Epithelial cell of proximal tubule (primary cell): ENCODE results near the gene RXFP1. TPM values are rescaled to one million over a fixed set of nuclear protein-coding genes. Genes with fewer than 3 reads are reported as not detected.

Source experiments
- DNase-seq: peaks from one replicate; pipeline ENCODE4 v3.0.0-alpha.2; 2011; ENCODE audit warnings: low read depth
- H3K4me3 ChIP-seq: 2 replicates; pipeline ENCODE4 v1.5.1; 2011; ENCODE audit warnings: low read depth, mild to moderate bottlenecking, low read length
- CTCF ChIP-seq: conservative IDR thresholded peaks from 2 replicates; pipeline ENCODE4 v1.5.1; 2012; ENCODE audit warnings: low read depth, mild to moderate bottlenecking, low read length
- total RNA-seq: library from RNA; depleted of rRNA; stranded (reverse); fragments of >200 nt; gene quantifications from 2 replicates; pipeline ENCODE4 v1.2.3, GENCODE V29; 2015

Gene RXFP1
- not detected in 2 replicates for total RNA-seq

- no peak for DNase-seq
- H3K4me3 ChIP-seq = no peak within 1 kb of the TSS
- TF ChIP-seq CTCF = no peak
Measured at GRCh38 chr4:158521484-158522088, at the start of gene RXFP1. Gene RXFP1 (plus strand): TSS chr4:158521882. CDS start chr4:158521977, 95 bp downstream.

GRCh38 chr4:158481811-158482210, 39.9 kb upstream of the RXFP1 start:
- DNase-seq = no peak
- TF ChIP-seq CTCF = no peak
- no peak overlapping the region for H3K4me3 ChIP-seq

- no peak for DNase-seq
- no peak for TF ChIP-seq CTCF
- no peak overlapping the region for H3K4me3 ChIP-seq
Measured at GRCh38 chr4:158484173-158484885, 37.4 kb upstream of the RXFP1 start.

- H3K4me3 ChIP-seq = no peak overlapping the region
- no peak for TF ChIP-seq CTCF
- no peak for DNase-seq
Measured at GRCh38 chr4:158490629-158491028, 31.1 kb upstream of the RXFP1 start.

DNA sequence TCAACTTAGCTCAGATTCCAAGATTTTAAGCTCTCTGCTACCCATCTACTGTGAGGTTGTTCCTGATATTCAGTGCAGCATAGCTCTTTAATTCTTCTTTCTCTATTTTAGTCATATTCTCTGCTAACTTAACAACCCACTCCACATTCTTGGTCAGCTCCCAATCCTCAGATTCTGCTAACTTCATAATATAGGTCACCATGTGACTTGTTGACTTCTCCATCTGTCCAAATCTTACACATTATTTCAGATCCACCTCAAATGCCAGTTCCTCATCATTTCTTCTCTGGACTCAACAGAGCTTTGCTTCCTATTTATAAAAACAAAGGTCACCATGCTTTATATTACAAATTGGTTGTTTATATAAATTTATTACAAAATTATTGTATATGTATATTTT, 29.3 kb upstream of the RXFP1 start:
- DNase-seq = no peak
- no peak overlapping the region for H3K4me3 ChIP-seq
- no peak for TF ChIP-seq CTCF

DNA sequence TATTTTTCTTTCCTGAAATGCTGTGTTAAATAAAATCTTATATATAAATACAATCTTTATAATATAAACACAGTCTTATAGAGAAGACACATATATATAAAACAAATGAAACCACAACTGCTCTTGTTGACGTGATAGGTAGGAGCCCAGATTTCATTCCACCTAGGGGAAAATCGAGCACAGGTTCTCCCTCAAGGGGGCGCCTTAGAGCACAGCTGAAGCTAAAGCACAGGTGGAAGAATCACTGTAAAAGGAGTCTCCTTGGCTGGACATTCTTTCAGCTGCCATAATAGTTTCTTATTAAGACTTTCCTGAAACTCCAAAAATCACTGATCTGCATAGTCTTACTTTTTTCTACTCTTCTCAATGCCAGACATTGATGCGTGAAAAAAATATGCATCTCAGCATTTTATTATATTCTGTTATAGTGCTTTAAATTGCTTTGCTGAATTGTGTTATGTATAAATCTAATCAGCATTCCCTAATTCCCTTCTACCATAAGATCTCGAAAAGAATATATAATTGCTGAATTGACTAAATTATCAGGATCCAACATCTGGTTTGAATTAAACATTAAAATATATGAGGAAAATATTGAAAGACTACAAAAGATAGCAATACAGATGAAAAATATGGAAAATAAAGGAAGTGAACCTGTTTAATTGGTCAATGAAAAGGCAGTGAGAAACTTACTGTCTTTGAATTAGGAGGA, 25.5 kb upstream of the RXFP1 start:
- peak; percentile 71 for TF ChIP-seq CTCF
- no peak overlapping the region for H3K4me3 ChIP-seq
- DNase-seq = no peak
